CD4-positive, alpha-beta T cell treated with Interleukin-21 for 1 hour (primary cell): Measurements from ENCODE around the gene MYO1B.

Experiments used
- DNase-seq: peaks from one replicate; pipeline ENCODE4 v3.0.0-alpha.2; 2020

MYO1B gene

DNA sequence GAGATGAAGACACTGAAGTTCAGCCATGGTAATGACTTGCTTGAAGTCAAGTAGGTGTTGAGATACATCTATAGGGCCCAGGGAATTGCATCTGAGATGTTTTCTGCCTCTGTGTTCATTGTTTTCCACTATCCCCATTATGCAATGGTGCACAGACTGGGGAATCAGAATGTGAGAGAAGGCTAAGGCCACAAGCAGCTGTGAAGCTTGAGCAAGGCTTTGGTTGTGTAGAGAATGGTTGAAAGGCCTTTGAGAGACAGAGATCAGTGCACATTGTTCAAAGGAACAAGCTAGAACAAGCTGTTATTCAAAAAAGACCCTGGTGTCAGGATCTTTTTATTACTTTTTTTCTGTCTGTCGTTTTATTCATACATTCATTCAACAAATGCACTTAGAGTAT, 82.3 kb downstream of the MYO1B start:
- DNase-seq, result no peak

DNA sequence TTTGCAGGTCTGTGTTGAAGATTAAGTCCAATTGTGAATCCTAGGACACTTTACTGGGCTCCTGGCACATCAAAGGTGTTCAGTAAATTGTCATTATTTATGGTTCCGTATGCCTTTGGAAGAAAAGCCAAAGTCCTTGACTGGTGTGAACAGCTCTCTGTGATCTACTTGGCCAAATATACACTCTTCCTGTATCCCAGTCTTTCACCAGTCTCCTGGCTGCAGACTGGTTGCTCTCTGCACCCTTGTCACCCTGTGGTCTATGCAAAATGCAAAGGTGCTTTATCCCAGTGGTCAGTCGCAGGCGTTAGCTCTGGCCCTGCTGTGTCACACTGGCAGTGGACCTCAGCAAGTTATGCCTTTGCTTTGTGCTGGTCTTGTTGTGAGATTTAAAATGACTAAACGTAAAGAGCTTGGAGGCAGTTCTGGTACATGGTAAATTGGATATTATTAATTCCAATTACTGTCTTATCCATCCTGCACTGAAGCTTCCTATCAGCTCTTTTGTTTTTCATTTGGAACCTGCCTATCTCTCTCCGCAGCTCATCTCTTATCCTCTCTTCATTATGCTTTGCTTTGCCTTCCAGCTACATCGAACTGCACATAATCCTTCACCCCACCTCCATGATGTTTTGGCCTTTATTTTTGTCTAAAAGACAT, 83.1 kb downstream of the MYO1B start:
- no peak for DNase-seq

GRCh38 chr2:191329841-191330240, 84.6 kb downstream of the MYO1B start:
- no peak for DNase-seq

- DNase-seq, result no peak
Measured at GRCh38 chr2:191333911-191334357, 88.7 kb downstream of the MYO1B start.

DNA sequence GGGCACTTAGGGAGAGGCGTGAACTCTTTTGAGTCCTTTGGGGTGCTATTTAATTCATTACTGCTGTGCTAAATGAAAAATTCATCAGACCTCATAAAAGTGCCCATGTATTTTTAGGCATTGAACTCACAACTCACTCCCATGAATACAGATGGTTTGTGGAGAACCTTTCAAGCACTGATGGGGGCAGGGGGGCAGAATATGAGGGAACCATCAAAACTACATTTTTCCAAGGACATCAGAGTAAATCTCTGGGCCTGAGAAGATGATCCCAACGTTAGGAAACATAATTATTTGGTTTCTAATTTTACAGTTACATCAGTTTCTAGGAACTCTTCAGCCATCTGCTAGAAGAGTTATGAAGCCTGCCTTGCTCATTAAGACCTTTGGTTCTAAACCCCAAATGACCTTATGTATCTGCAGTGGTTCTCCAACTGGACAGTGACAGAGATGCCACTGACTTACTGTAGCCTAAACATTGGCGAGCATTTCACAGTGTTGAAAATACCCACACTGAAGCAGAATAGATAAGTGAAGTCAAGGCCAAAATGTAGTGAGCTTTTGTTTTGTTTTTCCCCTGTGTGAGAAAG, 90.8 kb downstream of the MYO1B start:
- DNase-seq, result no peak

DNA sequence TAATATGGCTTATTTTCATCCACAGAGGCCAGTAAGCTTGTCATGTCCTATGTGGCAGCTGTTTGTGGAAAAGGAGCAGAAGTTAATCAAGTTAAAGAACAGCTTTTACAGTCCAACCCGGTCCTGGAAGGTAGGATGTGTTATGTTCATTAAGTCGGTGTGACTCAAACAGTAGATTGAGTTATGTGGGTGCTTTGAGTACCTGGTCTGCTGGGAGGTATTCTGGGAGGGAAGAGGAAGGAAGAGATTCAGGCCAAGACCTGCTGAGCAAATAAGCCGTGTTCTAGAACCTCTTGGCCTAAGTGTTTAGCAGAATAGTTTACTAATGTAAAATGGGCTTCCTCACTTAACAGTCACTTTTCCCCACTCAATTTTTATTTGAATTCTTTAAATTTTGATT, 96.2 kb downstream of the MYO1B start:
- no peak for DNase-seq

DNA sequence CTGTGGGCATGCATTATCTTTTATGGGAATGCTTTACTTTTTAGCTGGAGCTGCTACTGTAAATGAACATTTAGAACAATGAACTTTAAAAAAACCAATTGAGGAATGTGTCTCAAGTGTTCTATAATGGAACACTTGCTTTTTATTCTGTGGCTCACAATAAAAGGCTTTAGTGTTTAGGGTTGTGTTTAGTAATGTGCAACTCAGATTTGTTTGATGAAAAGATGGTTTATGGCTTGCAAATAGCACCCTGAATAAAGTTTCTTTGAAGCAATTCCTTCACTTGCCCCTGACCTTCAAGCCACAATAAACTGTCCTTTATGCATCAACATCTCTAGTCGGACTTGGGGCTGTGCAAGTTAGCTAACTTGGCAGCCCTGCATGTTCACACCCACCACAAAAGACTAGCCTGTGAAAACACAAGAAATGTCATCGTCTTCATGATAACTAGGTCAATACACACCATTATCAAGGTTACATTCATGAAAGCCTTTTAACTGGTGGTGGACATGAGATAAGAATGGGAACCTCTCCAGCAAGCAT, 98.7 kb downstream of the MYO1B start:
- no peak for DNase-seq

DNA sequence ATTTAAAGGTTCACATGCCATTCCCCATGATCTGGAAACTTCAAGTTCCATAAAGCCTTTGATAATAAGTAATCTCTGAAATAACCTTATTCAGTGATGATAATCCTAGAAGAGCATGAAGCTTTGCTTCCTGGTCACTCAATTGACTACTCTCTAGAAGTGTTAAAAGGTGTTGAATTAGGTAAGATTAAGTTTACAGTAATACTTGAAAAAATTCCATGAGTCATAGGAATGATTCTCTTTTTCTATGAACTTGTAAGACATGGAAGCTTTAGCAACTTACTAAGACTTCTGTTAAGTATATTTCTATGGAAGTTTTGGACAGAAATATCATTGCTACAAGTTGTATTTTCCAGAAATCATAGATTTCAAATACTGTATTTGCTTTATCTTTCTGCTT, 100.6 kb downstream of the MYO1B start:
- DNase-seq, result no peak

DNA sequence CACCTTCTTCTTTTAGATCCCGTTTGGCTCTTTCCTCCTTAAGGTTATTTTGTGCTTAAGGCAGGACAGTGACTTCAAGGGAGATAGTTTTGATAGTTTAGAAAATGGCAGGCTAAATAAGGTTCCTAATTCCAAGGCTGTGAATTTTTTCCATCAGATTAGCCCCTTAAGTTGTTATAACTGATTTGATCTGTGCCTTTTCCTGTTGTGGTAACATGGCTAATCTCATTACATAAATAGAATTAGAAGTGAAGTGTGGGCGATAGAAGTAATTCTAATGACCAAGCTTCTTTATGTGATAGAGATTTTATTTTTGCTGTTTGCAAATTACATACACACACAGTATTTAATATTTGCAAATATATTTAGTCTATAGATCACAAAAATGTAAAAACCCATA, 102.0 kb downstream of the MYO1B start:
- DNase-seq, result no peak

DNA sequence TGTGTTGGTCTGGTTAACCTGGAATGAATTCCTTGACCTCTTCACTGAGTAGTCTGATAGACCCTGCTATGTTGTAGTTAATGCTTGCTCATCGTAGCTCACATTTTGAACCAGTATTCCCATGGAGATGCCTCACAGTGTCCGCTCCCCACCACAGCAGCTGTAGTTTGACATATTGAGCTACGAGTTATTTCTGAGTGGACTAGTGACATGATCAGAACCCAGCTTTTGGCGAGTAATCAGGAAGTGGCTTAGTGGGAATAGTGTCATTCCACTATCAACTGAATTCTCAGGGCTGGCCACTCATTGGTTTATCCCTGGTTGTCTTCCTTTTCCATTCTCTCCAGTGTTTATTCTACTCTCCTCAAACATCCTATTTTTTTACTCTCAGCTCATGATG, 102.7 kb downstream of the MYO1B start:
- no peak for DNase-seq

- no peak for DNase-seq
Measured at GRCh38 chr2:191349990-191350389, 104.8 kb downstream of the MYO1B start.

GRCh38 chr2:191350826-191351225, 105.6 kb downstream of the MYO1B start:
- no peak for DNase-seq

DNA sequence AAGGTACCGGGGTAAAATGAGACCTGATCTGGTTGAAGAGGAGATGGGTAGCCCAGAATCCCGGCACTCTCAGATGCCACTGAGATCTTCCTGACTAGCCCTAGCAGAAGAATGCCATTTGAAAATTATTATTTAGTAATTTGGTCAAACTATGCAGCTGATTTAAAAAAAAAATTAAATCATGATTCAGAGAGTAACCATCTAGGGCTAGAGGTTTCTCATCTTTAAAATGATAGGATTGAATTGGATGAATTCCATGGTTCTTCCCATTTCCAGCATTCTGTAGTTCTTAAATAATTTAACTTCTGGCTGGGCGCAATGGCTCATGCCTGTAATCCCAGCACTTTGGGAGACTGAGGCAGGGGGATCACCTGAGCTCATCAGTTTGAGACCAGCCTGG, 106.1 kb downstream of the MYO1B start:
- no peak for DNase-seq

DNA sequence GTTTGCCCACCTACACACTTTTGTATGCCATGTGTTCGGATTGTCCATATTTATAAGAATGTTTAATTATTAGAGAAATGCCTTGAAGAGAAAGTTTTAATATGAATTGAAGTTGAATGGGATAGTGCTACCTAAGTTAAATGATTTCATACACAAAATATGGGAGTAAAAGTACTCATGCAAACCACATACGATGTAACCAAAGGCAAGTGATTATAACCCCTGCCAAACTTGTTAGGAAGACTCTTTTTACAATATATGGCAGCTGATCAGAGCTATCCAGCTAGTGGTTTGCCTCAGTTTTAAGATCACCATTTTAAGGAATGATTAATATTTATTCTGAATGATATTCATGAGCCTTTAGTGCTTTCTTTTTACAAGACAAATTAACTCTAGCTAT, 106.7 kb downstream of the MYO1B start:
- no peak for DNase-seq

- no peak for DNase-seq
Measured at GRCh38 chr2:191352536-191352935, 107.3 kb downstream of the MYO1B start.

GRCh38 chr2:191355170-191355758, 110.1 kb downstream of the MYO1B start:
- peak; percentile 6 for DNase-seq

- DNase-seq, result no peak
Measured at GRCh38 chr2:191357678-191358077, 112.5 kb downstream of the MYO1B start.

GRCh38 chr2:191358325-191359025, 113.3 kb downstream of the MYO1B start:
- no peak for DNase-seq

GRCh38 chr2:191359133-191359532, 113.9 kb downstream of the MYO1B start:
- no peak for DNase-seq

DNA sequence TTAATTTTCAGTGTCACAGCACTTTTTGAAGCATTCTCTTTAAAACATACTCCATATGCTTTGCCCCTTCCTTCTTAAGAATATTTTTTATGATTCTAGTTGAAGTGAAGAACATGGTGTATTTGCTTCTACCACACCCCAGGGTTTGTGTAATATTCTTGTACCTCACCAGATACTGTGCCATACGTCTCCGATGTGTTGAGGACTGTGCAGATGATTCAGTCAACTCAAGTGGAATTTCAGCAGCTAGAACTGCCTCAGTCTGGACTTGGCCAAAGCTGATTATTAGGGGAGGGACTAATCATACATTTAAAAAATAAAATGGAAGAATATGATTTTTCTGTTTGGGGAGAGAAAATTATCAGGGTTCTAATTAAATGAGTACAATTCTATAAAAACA, 115.7 kb downstream of the MYO1B start:
- no peak for DNase-seq

DNA sequence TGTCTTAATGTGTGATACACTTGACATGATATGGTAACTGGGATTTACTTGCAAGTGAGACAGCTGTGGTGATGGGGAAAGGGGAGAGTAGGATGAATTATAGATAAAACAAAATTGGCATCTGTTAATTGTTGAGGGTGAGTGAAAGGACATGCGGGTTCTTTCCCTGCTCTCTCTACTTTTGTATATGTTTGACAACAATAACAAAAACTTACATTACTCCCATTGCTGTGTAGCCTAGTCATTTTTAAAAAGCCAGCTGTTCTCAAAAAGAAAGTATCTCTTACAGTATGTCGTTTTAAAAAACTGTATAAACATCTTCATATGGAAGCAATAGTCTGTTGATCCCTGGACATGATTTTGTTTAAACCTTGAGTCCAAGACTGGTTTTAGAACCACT, 117.6 kb downstream of the MYO1B start:
- no peak for DNase-seq

GRCh38 chr2:191363267-191363666, 118.1 kb downstream of the MYO1B start:
- no peak for DNase-seq

- no peak for DNase-seq
Measured at GRCh38 chr2:191365089-191365488, 119.9 kb downstream of the MYO1B start.

- DNase-seq, result no peak
Measured at GRCh38 chr2:191366199-191366598, 121.0 kb downstream of the MYO1B start.
